ENCODE measurements around the gene GTF2A1. TPM values are rescaled to one million over a fixed set of nuclear protein-coding genes. Genes with fewer than 3 reads are reported as not detected.

Gene GTF2A1
- total RNA-seq, 4 donors from 2014 or later, result 27.7 to 50.0 (median 35.6) TPM

- no peaks in the 10 kb centered on the region for H3K27me3 ChIP-seq
- no peak for DNase-seq (ENCODE audit: low spot score in 2 of 2)
- 65% methylated on average over 2 of the region's 2 CpGs for WGBS
- H3K36me3 ChIP-seq, result no peaks in the 10 kb centered on the region
- no peaks in the 10 kb centered on the region for H3K9me3 ChIP-seq
- no peak for TF ChIP-seq EP300 (IDR thresholded peaks at IDR 0.05)
- no peak for TF ChIP-seq POLR2AphosphoS5 (IDR thresholded peaks at IDR 0.05)
- TF ChIP-seq, protein P1, sequence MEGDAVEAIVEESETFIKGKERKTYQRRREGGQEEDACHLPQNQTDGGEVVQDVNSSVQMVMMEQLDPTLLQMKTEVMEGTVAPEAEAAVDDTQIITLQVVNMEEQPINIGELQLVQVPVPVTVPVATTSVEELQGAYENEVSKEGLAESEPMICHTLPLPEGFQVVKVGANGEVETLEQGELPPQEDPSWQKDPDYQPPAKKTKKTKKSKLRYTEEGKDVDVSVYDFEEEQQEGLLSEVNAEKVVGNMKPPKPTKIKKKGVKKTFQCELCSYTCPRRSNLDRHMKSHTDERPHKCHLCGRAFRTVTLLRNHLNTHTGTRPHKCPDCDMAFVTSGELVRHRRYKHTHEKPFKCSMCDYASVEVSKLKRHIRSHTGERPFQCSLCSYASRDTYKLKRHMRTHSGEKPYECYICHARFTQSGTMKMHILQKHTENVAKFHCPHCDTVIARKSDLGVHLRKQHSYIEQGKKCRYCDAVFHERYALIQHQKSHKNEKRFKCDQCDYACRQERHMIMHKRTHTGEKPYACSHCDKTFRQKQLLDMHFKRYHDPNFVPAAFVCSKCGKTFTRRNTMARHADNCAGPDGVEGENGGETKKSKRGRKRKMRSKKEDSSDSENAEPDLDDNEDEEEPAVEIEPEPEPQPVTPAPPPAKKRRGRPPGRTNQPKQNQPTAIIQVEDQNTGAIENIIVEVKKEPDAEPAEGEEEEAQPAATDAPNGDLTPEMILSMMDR (IDR thresholded peaks at IDR 0.05), result no peak
- no peak for TF ChIP-seq POLR2A (IDR thresholded peaks at IDR 0.05)
- no peak overlapping the region for H3K27ac ChIP-seq
- H3K4me3 ChIP-seq, result no peak overlapping the region
- H3K4me1 ChIP-seq, result no peaks in the 10 kb centered on the region
Observed at GRCh38 chr14:81141426-81141825, 79.3 kb downstream of the GTF2A1 start.

DNA sequence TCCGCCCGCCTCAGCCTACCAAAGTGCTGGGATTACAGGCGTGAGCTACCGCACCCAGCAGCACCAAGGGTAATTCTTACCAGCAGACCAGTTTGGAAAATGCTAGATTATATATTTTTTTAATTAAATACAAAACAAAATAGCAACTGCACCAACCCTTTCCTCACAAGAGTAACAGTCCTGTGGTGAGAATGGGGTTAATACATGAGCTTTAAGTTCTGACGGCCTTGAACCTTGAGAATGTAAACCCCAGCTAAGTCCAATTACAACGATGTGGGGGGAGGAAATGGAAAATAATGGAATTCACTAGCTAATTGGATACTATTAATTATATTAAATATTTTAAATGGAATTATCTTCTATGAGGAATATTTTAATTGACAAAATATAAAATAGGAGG lies 82.3 kb downstream of the GTF2A1 start:
- H3K27ac ChIP-seq, result no peak overlapping the region
- no peak overlapping the region for H3K4me3 ChIP-seq
- no peaks in the 10 kb centered on the region for H3K4me1 ChIP-seq
- no peaks in the 10 kb centered on the region for H3K36me3 ChIP-seq
- no peaks in the 10 kb centered on the region for H3K27me3 ChIP-seq
- TF ChIP-seq POLR2AphosphoS5 (IDR thresholded peaks at IDR 0.05), result no peak
- WGBS, result 91% methylated on average over 6 of the region's 6 CpGs
- DNase-seq (ENCODE audit: low spot score in 2 of 2), result no peak
- H3K9me3 ChIP-seq, result no peaks in the 10 kb centered on the region

- DNase-seq (ENCODE audit: low spot score in 2 of 2), result no peak
- Histone ChIP-seq H3K4me3 (no peak overlapping the region), H3K4me1 (no peaks in the 10 kb centered on the region), H3K36me3 (no peaks in the 10 kb centered on the region), H3K27me3 (no peaks in the 10 kb centered on the region), H3K9me3 (no peaks in the 10 kb centered on the region), H3K27ac (no peak overlapping the region)
- 46% methylated on average over 2 of the region's 2 CpGs for WGBS
- TF ChIP-seq, protein P1 (IDR thresholded peaks at IDR 0.05), result no peak
- TF ChIP-seq POLR2A (IDR thresholded peaks at IDR 0.05) (no peak), POLR2AphosphoS5 (IDR thresholded peaks at IDR 0.05) (no peak), EP300 (IDR thresholded peaks at IDR 0.05) (no peak)
Observed at GRCh38 chr14:81137316-81137715, 83.4 kb downstream of the GTF2A1 start.

GRCh38 chr14:81133400-81133799 lies 87.4 kb downstream of the GTF2A1 start:
- no peak overlapping the region for H3K4me3 ChIP-seq
- H3K27me3 ChIP-seq, result no peaks in the 10 kb centered on the region
- no peaks in the 10 kb centered on the region for H3K9me3 ChIP-seq
- H3K4me1 ChIP-seq, result no peaks in the 10 kb centered on the region
- no peak for DNase-seq (ENCODE audit: low spot score in 2 of 2)
- TF ChIP-seq POLR2AphosphoS5 (IDR thresholded peaks at IDR 0.05) (no peak), POLR2A (IDR thresholded peaks at IDR 0.05) (no peak), EP300 (IDR thresholded peaks at IDR 0.05) (no peak)
- TF ChIP-seq, protein P1 (IDR thresholded peaks at IDR 0.05), result no peak
- no peak overlapping the region for H3K27ac ChIP-seq
- 73% methylated on average over 2 of the region's 2 CpGs for WGBS
- no peaks in the 10 kb centered on the region for H3K36me3 ChIP-seq

DNA sequence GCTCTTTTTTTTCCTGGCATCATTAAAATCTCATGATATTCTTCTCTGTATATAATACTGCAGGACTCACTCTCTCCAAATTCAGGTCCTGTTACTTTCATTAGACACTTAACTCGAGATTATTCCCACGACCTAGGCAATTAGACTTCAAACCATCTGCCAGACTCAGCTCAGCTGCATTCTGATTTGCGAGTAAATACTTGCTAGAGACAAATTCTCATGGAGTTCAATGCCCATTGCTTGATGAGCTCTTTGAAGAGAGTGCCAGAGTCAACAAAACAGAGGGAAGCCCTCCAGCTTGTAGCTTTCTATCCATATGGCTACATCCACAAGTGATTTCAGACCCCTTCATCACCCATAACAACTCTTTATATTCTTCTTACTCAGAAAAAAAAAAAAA lies 88.3 kb downstream of the GTF2A1 start:
- H3K27ac ChIP-seq, result no peak overlapping the region
- WGBS, result 33% methylated on average over 3 of the region's 3 CpGs
- no peaks in the 10 kb centered on the region for H3K36me3 ChIP-seq

More for the DNA sequence above, 88.3 kb downstream of the GTF2A1 start:
- Histone ChIP-seq H3K9me3 (no peaks in the 10 kb centered on the region), H3K4me3 (no peak overlapping the region), H3K27me3 (no peaks in the 10 kb centered on the region), H3K4me1 (no peaks in the 10 kb centered on the region)
- TF ChIP-seq, protein P1 (IDR thresholded peaks at IDR 0.05), result no peak
- TF ChIP-seq POLR2A (IDR thresholded peaks at IDR 0.05) (no peak), EP300 (IDR thresholded peaks at IDR 0.05) (no peak), POLR2AphosphoS5 (IDR thresholded peaks at IDR 0.05) (no peak)
- no peak for DNase-seq (ENCODE audit: low spot score in 2 of 2)
